ENCODE results near the gene DLGAP1. TPM values are rescaled to one million over a fixed set of nuclear protein-coding genes. Genes with fewer than 3 reads are reported as not detected.
"Not testable (repeated sequence)": the region's sequence is repeated elsewhere in the genome, so short reads cannot be mapped to it uniquely, and the experiment has no call there.

The DLGAP1 gene
- total RNA-seq, 1 experiment from 2014 or later, result 17.3 TPM

GRCh38 chr18:4058179-4058578, 396.9 kb downstream of the DLGAP1 start:
- in situ Hi-C loops (cut with HindIII; ENCODE audit: low sequenced_read_pairs), result no loop called here
- DNase-seq (ENCODE audit: low spot score), result no peak

- peak; percentile 7 for DNase-seq (ENCODE audit: low spot score)
- in situ Hi-C loops (cut with HindIII; ENCODE audit: low sequenced_read_pairs), result no loop called here
Observed at GRCh38 chr18:4040391-4041092, 414.6 kb downstream of the DLGAP1 start.

DNA sequence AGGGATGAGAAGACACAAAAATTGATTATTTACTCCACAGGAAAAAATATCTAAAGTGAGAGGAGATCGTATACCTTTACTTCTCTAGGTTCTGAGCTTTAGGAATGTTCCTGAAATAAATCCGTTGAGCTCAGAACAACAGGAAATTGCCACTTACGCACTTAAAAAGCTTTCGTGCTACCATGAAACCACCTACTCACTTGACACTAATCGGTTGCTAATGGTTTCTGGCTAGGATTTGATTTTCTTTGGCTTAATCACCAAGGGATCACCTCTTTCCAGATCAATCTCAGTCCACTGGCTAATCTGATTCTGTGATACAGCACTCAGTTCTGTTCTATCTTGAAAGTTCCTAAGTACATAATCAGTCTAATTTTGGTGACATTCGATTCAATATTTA, 419.6 kb downstream of the DLGAP1 start:
- no peak for DNase-seq (ENCODE audit: low spot score)
- in situ Hi-C loops (cut with HindIII; ENCODE audit: low sequenced_read_pairs), result no loop called here

DNA sequence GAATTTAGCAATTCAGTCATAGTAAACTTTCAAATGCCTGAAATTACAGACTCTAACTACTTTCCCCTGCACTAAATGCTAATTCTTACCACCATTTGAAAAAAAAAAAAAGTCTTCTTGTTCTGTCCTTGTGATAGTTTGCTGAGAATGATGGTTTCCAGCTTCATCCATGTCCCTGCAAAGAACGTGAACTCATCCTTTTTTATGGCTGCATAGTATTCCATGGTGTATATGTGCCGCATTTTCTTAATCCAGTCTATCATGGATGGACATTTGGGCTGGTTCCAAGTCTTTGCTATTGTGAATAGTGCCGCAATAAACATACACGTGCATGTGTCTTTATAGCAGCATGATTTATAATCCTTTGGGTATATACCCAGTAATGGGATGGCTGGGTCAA, 420.3 kb downstream of the DLGAP1 start:
- in situ Hi-C loops (cut with HindIII; ENCODE audit: low sequenced_read_pairs); DNase-seq (ENCODE audit: low spot score): not testable (repeated sequence)

- in situ Hi-C loops (cut with HindIII; ENCODE audit: low sequenced_read_pairs), result no loop called here
- no peak for DNase-seq (ENCODE audit: low spot score)
Observed at GRCh38 chr18:4026542-4026941, 428.6 kb downstream of the DLGAP1 start.

DNA sequence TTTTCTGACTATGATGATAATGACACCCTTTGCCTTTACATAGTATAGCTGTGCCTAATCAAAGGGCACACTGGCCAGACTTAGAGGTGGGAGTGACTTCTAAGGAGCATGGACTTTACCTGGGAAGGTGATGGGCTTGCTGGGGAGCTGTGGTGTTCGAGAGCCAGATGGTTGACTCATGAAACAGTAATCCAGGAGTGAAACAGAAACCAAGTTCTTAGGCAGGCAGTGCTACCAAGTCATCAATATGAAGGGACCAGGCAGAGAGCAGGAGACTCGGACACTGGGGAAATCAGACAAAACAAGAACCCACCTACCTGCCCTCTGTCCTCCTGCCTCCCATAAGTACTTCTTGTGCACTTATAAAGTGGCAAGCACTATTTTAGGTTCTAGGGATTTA, 430.4 kb downstream of the DLGAP1 start:
- DNase-seq (ENCODE audit: low spot score), result no peak
- in situ Hi-C loops (cut with HindIII; ENCODE audit: low sequenced_read_pairs), result no loop called here

DNA sequence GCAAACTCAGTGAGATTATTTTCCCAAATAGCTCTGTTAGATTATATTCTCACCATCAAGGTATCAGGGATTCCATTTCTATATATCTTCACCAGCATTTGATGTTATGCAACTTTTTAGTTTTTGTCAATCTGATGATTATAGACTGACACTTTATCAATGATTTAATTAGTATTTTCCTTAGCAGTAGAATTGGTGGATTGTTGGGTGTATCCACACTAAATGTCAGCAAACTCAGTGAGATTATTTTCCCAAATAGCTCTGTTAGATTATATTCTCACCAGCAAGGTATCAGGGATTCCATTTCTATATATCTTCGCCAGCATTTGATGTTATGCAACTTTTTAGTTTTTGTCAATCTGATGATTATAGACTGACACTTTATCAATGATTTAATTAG, 432.4 kb downstream of the DLGAP1 start:
- DNase-seq (ENCODE audit: low spot score); in situ Hi-C loops (cut with HindIII; ENCODE audit: low sequenced_read_pairs): not testable (repeated sequence)

DNA sequence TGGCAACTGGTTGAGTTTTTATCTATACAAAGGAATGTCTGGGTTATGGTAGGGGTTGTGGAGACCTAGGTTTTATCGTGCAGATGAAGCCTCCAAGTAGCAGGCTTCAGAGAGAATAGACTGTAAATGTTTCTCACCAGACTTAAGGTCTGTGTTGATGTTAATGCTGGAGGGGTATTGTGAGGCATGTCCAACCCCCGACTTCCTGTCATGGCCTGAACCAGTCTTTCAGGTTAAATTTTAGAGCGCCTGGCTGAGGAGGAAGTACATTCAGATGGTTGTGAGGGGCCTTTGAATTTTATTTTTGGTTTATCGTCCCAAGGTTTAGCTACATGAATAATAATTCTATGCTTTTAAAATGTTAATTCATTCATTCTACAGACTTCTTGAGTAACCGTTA, 435.1 kb downstream of the DLGAP1 start:
- in situ Hi-C loops (cut with HindIII; ENCODE audit: low sequenced_read_pairs), result no loop called here
- DNase-seq (ENCODE audit: low spot score), result no peak

DNA sequence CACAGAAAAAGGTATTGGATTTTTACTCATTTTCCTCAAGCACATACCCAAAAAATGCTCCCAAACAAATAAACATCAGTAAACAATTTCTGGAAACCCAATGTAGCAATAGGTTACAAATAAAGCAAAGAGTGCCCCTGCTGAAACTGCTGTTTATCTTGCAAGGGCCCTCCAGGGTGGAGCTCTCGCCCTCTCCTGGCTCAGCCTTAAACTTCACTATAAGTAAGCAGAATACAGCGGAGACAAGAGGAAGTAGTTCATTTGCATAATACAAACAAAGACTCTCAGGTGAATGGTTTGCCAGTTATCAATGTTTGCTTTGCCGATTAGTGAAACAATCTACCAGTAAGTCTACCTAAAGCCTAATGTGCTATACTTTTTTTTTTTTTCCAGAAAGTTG, 437.6 kb downstream of the DLGAP1 start:
- in situ Hi-C loops (cut with HindIII; ENCODE audit: low sequenced_read_pairs), result no loop called here
- peak; percentile 9 for DNase-seq (ENCODE audit: low spot score)

GRCh38 chr18:4016391-4017049, 438.6 kb downstream of the DLGAP1 start:
- DNase-seq (ENCODE audit: low spot score), result no peak
- in situ Hi-C loops (cut with HindIII; ENCODE audit: low sequenced_read_pairs), result no loop called here

DNA sequence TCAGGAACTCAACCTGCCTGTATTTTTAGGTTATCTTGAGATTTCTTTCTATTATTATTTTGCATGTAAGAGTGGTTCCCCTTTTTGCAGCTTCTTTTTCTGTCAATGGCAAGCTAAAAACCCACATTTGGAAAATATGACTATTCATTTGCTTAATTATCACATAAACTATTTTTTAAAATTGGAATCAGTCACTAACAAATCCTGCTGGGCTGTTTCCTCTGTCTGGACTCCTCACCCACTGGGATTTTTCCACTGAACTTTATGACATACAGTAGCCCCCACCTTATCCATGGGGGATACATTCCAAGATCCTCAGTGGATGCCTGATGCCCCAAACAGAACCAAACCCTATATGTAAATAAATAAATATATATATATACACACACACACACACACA, 447.3 kb downstream of the DLGAP1 start:
- DNase-seq (ENCODE audit: low spot score), result no peak
- in situ Hi-C loops (cut with HindIII; ENCODE audit: low sequenced_read_pairs), result no loop called here

DNA sequence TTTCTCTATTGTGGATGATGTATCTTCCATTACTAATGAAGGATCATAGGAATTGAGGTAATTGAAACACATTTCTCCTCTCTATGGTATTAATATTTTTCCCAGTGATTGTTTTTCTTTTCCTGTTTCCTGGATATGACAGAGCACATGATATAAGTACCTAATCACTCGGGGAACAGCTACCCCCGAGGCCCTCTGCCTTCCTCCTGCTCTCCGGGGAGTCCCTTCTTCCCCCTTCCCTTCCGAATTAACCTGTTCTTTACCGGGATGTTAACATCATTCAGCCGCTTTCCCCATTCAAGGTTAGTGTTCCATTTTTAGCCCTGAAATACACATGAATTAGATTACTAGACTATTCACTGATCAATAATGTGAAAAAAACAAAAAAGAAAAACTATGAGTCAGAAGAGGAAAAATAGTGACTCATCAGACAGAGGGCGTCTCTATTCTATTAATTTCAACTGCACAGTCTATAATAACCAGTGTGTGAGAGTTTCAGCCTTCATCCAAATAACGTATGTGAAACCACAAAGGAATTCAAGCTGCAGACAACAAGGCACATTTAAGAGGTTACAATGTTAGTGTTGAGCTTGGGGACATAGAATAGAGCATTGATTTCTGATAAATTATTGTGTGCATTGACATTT, 450.8 kb downstream of the DLGAP1 start:
- in situ Hi-C loops (cut with HindIII; ENCODE audit: low sequenced_read_pairs), result no loop called here
- no peak for DNase-seq (ENCODE audit: low spot score)

DNA sequence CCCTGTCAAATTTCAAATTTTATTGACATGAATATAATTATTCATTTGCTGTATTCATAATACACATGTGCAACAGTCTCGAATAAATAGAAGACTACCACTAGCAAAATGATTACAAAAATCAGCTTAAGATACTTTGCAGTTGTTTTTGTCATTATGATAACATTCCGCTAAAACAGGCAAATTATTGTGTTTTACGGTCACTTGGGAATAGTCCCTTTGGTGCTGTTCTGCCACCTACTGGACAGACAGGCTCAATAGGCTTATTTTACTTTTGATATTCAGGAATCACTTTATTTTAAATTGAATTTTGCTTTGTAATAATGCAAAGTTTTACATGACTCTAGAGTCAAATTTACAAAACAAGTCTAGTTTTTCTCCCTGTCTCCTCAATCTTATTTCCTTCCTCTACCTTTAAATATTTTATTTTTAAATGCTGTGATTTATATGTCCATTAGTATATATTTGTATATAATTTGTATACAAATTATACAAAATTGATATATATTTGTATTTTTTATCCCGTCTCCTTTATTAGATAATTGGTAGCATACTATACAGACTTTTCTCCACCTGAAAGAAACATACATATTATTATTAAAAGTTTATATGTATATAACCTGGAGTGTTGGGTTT, 456.3 kb downstream of the DLGAP1 start:
- in situ Hi-C loops (cut with HindIII; ENCODE audit: low sequenced_read_pairs), result loop anchor here (25.0 kb wide), 2 partner anchors 112 to 287 kb away; no protein-coding TSS in a partner anchor
- peak; percentile 76 for DNase-seq (ENCODE audit: low spot score)

DNA sequence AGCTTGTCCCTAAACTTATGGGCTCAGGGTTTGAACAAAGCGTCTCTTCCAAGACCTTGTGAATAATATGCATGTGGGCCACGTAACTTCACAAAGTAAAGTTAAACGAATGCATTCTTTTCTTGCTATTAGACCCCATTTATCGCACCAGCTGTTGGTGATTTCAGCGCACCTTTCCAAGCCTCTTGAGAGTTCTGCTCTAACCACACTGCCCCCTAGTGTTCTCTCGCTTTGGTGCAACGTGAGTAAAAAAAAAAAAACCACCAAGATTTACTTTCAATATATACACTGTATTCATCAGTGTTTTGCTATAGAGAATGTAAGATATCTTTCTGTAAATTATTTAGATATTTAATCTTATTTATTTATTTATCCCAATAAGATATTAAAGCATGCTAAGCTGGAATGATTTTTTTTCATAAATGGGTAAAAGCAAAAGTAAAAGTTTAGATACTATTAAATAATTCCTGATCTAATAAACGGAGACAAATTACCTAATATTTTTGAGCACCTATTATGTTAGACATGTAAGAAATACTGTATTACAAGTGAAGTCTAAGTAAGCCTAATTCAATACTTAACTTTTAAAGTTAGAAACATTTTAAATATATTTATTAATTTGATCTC, 459.5 kb downstream of the DLGAP1 start:
- in situ Hi-C loops (cut with HindIII; ENCODE audit: low sequenced_read_pairs), result loop anchor here (25.0 kb wide), 2 partner anchors 108 to 283 kb away; no protein-coding TSS in a partner anchor
- DNase-seq (ENCODE audit: low spot score), result peak; percentile 88

GRCh38 chr18:3993941-3994687, 461.0 kb downstream of the DLGAP1 start:
- peak; percentile 43 for DNase-seq (ENCODE audit: low spot score)
- in situ Hi-C loops (cut with HindIII; ENCODE audit: low sequenced_read_pairs), result loop anchor here (25.0 kb wide), 2 partner anchors 107 to 282 kb away; no protein-coding TSS in a partner anchor

DNA sequence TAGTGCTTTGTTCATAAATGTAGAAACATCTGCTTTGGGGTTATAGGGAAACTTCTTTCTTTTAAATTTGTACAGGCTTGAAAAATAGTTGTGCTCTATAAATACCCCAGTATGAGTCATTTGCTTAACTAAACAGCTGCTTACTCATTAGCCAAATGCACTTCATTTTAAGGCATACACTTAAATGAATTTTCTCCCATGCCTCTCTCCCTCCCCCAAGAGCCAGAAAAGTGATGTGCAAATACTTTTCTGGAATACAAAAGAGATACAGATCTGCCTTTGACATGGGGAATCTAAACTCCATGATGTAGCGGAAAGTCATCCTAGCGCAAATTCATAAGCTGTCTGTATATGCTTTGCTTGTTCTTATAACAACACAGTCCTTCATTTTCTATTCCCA, 469.4 kb downstream of the DLGAP1 start:
- in situ Hi-C loops (cut with HindIII; ENCODE audit: low sequenced_read_pairs), result loop anchor here (25.0 kb wide), 2 partner anchors 98 to 273 kb away; no protein-coding TSS in a partner anchor
- no peak for DNase-seq (ENCODE audit: low spot score)

DNA sequence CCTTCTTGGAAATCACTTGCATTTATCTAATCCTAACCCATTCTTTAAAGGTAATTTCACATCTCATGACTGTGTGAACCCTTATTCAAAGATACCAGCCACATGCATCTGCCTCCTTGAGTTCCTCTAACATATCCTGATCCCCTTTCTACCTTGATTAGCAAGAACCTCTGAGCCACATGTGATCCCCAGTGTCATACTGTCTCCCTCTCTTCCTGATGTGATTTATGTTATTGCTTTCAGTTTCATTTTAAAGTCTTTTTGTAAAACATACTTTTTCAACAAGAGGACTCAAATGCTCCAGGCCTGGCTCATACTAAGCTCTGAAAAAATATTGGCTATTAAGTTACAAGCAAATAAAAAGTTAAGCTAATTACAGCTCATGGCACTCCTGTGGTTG, 470.1 kb downstream of the DLGAP1 start:
- in situ Hi-C loops (cut with HindIII; ENCODE audit: low sequenced_read_pairs), result loop anchor here (25.0 kb wide), 2 partner anchors 98 to 273 kb away; no protein-coding TSS in a partner anchor
- peak; percentile 15 for DNase-seq (ENCODE audit: low spot score)

- DNase-seq (ENCODE audit: low spot score), result peak; percentile 24
- in situ Hi-C loops (cut with HindIII; ENCODE audit: low sequenced_read_pairs), result loop anchor here (25.0 kb wide), 2 partner anchors 97 to 272 kb away; no protein-coding TSS in a partner anchor
Observed at GRCh38 chr18:3984163-3984757, 470.8 kb downstream of the DLGAP1 start.
